ENCODE data around the gene ATR.

Gene ATR

DNA sequence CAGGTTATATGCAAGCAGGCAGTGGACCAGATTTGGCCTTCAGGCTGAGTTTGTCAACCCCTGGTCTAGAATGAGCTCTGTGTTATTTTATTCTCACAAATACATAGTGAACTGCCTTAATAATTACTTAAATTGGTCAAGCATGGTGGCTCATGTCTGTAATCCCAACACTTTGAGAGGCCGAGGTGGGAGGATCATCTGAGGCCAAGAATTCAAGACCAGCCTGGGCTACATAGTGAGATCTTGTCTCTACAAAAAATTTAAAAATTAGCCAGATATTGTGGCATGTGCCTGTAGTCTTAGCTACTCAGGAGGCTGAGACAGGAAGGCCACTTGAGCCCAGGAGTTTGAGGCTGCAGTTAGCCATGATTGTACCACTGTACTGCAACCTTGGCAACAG, 32.7 kb upstream of the ATR start (continued):
- TF ChIP-seq, protein P1, sequence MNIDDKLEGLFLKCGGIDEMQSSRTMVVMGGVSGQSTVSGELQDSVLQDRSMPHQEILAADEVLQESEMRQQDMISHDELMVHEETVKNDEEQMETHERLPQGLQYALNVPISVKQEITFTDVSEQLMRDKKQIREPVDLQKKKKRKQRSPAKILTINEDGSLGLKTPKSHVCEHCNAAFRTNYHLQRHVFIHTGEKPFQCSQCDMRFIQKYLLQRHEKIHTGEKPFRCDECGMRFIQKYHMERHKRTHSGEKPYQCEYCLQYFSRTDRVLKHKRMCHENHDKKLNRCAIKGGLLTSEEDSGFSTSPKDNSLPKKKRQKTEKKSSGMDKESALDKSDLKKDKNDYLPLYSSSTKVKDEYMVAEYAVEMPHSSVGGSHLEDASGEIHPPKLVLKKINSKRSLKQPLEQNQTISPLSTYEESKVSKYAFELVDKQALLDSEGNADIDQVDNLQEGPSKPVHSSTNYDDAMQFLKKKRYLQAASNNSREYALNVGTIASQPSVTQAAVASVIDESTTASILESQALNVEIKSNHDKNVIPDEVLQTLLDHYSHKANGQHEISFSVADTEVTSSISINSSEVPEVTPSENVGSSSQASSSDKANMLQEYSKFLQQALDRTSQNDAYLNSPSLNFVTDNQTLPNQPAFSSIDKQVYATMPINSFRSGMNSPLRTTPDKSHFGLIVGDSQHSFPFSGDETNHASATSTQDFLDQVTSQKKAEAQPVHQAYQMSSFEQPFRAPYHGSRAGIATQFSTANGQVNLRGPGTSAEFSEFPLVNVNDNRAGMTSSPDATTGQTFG (tag by site-specific recombination; IDR thresholded peaks at IDR 0.05; ENCODE audit: borderline replicate concordance), result no peak
- TF ChIP-seq, protein P2, sequence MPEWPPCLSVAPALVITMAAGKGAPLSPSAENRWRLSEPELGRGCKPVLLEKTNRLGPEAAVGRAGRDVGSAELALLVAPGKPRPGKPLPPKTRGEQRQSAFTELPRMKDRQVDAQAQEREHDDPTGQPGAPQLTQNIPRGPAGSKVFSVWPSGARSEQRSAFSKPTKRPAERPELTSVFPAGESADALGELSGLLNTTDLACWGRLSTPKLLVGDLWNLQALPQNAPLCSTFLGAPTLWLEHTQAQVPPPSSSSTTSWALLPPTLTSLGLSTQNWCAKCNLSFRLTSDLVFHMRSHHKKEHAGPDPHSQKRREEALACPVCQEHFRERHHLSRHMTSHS (tag by site-specific recombination; IDR thresholded peaks at IDR 0.05), result no peak
- no peak for TF ChIP-seq SCRT2 (tag by site-specific recombination; IDR thresholded peaks at IDR 0.05)
- TF ChIP-seq ZSCAN30 (tag by site-specific recombination; IDR thresholded peaks at IDR 0.05), result no peak
- TF ChIP-seq, protein P3, sequence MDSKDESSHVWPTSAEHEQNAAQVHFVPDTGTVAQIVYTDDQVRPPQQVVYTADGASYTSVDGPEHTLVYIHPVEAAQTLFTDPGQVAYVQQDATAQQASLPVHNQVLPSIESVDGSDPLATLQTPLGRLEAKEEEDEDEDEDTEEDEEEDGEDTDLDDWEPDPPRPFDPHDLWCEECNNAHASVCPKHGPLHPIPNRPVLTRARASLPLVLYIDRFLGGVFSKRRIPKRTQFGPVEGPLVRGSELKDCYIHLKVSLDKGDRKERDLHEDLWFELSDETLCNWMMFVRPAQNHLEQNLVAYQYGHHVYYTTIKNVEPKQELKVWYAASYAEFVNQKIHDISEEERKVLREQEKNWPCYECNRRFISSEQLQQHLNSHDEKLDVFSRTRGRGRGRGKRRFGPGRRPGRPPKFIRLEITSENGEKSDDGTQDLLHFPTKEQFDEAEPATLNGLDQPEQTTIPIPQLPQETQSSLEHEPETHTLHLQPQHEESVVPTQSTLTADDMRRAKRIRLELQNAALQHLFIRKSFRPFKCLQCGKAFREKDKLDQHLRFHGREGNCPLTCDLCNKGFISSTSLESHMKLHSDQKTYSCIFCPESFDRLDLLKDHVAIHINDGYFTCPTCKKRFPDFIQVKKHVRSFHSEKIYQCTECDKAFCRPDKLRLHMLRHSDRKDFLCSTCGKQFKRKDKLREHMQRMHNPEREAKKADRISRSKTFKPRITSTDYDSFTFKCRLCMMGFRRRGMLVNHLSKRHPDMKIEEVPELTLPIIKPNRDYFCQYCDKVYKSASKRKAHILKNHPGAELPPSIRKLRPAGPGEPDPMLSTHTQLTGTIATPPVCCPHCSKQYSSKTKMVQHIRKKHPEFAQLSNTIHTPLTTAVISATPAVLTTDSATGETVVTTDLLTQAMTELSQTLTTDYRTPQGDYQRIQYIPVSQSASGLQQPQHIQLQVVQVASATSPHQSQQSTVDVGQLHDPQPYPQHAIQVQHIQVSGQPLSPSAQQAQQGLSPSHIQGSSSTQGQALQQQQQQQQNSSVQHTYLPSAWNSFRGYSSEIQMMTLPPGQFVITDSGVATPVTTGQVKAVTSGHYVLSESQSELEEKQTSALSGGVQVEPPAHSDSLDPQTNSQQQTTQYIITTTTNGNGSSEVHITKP (tag by site-specific recombination; IDR thresholded peaks at IDR 0.05), result no peak
- TF ChIP-seq ZNF501 (tag by site-specific recombination; IDR thresholded peaks at IDR 0.05), result no peak
- no peak for TF ChIP-seq ZNF670 (tag by site-specific recombination; IDR thresholded peaks at IDR 0.05; ENCODE audit: low read depth)

DNA sequence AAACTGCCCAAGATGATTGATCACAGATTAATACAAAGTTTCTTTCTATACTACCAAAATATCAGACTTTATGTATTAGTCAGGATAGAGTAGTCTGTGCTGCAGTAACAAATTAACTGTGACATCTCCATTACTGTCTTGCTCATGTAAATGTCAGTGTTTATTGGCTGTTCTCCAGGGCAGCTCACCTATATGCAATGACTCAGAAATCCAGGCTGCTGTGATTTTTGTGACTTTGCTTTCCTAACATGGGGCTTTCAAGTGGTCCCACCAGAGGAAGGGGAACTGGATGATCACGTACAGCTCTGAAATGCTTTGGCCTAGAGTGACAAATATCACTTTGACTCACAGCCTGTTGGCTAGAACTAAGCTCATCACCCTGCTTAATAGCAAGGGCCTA, 30.6 kb upstream of the ATR start:
- Histone ChIP-seq H3K4me3 (ENCODE audit: low read depth, low read length) (no peak overlapping the region), H3K27ac (ENCODE audit: extremely low read depth, low read depth, low read length) (no peak overlapping the region), H3K36me3 (ENCODE audit: control insufficient read depth in 2 of 2, insufficient read depth in 1 of 2, low read length in 2 of 2) (no peaks in the 10 kb centered on the region), H3K9me3 (ENCODE audit: control insufficient read depth, insufficient read depth, low read depth, low read length) (no peaks in the 10 kb centered on the region), H3K4me1 (ENCODE audit: control insufficient read depth, insufficient read depth, low read length) (0 out of 2 replicates have a peak, but pooled peaks cover 2% of the 10 kb centered on the region)
- ChIA-PET CTCF (interaction anchor here (0.7 kb wide), 1 partner anchor 12 kb away, joined by 3 read pairs; no protein-coding TSS in a partner anchor), POLR2A (no interaction called here)
- TF ChIP-seq SETDB1 (IDR thresholded peaks at IDR 0.05; ENCODE audit: insufficient read length, low read length), result peak; percentile 63
- TF ChIP-seq ZNF354C (tag by site-specific recombination; IDR thresholded peaks at IDR 0.05; ENCODE audit: borderline replicate concordance, low read depth), result no peak

DNA sequence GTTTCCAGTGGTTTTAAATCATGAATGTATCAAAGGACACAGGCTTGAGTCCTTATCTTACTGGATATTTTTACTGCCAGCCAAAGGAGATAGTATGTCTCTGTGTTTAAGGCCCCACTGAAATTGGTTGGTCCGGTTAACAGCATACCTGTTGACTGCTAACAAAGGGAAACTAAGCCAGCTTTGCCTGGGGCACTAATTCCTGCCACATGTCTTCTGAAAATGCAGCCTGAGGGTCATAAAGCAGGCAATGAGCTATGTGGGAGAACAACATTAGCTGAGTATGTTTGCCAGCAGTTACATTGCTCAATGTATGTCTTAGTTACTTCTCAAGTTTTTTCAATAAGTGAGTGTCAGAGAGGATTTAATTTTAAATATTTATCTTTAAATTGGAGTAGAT, 30.1 kb upstream of the ATR start:
- CTCF ChIA-PET, result interaction anchor here (0.7 kb wide), 1 partner anchor 16 kb away, joined by 3 read pairs; no protein-coding TSS in a partner anchor
- no peak overlapping the region for H3K27ac ChIP-seq (ENCODE audit: extremely low read depth, low read depth, low read length)
- H3K36me3 ChIP-seq (ENCODE audit: control insufficient read depth in 2 of 2, insufficient read depth in 1 of 2, low read length in 2 of 2), result no peaks in the 10 kb centered on the region
- POLR2A ChIA-PET, result no interaction called here
- H3K4me3 ChIP-seq (ENCODE audit: low read depth, low read length), result no peak overlapping the region
- H3K4me1 ChIP-seq (ENCODE audit: control insufficient read depth, insufficient read depth, low read length), result 0 out of 2 replicates have a peak, but pooled peaks cover 2% of the 10 kb centered on the region
- 0 out of 2 replicates have a peak, but pooled peaks have one; percentile 22 for TF ChIP-seq SCRT1 (tag by site-specific recombination; IDR thresholded peaks at IDR 0.05; ENCODE audit: borderline replicate concordance)
- TF ChIP-seq, protein P4, sequence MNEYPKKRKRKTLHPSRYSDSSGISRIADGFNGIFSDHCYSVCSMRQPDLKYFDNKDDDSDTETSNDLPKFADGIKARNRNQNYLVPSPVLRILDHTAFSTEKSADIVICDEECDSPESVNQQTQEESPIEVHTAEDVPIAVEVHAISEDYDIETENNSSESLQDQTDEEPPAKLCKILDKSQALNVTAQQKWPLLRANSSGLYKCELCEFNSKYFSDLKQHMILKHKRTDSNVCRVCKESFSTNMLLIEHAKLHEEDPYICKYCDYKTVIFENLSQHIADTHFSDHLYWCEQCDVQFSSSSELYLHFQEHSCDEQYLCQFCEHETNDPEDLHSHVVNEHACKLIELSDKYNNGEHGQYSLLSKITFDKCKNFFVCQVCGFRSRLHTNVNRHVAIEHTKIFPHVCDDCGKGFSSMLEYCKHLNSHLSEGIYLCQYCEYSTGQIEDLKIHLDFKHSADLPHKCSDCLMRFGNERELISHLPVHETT (tag by site-specific recombination; IDR thresholded peaks at IDR 0.05), result no peak
- TF ChIP-seq SETDB1 (IDR thresholded peaks at IDR 0.05; ENCODE audit: insufficient read length, low read length), result no peak
- no peaks in the 10 kb centered on the region for H3K9me3 ChIP-seq (ENCODE audit: control insufficient read depth, insufficient read depth, low read depth, low read length)

All from HEK293 (cell line).